Keratinocyte (primary cell): ENCODE measurements around the gene PIGH.

Experiments used
- CTCF ChIP-seq, 3 experiments: IDR thresholded peaks in 1 of 3; conservative IDR thresholded peaks in 1 of 3; optimal IDR thresholded peaks in 1 of 3; 2 replicates in 2 of 3; 3 replicates in 1 of 3; pipeline versions ENCODE3 to v1.5.1; 2011; ENCODE audit warnings: low read length in 3 of 3, mild to moderate bottlenecking in 3 of 3, moderate library complexity in 2 of 3, control low read depth in 1 of 3, inconsistent platforms in 1 of 3; ENCODE audit not compliant: insufficient read depth in 2 of 3; ENCODE audit errors: extremely low read depth in 1 of 3
- EZH2 ChIP-seq: IDR thresholded peaks from one replicate; pipeline ENCODE4 v1.6.1; 2012; ENCODE audit warnings: inconsistent platforms, mild to moderate bottlenecking, low read length, moderate library complexity

GRCh38 chr14:67641480-67641879 is 41.4 kb upstream of the PIGH start:
- TF ChIP-seq CTCF (optimal IDR thresholded peaks at IDR 0.05 in 1 of 3, IDR thresholded peaks at IDR 0.05 in 1 of 3, conservative IDR thresholded peaks at IDR 0.05 in 1 of 3; ENCODE audit: extremely low read depth in 1 of 3, insufficient read depth in 2 of 3, low read length in 3 of 3): no peak
- TF ChIP-seq EZH2: no peak
